NCI-H1105 (cell line): Measurements from ENCODE around the gene ABCD3.
"Not testable (repeated sequence)": the region's sequence is repeated elsewhere in the genome, so short reads cannot be mapped to it uniquely, and the experiment has no call there.

Source experiments
- DNase-seq: peaks from one replicate; lab custom pipeline; 2025; lab: John Stamatoyannopoulos, UW

The ABCD3 gene

GRCh38 chr1:94413311-94413710 is 4.9 kb upstream of the ABCD3 start:
- no peak for DNase-seq

- peak; percentile 15 for DNase-seq
Observed at GRCh38 chr1:94416901-94417727, 1.1 kb upstream of the ABCD3 start.

- no peak for DNase-seq
Observed at GRCh38 chr1:94417728-94417977, 536 bp upstream of the ABCD3 start.

GRCh38 chr1:94418664-94419655 is 771 bp downstream of the ABCD3 start:
- DNase-seq: peak; percentile 62

- no peak for DNase-seq
Observed at GRCh38 chr1:94422115-94422820, 4.1 kb downstream of the ABCD3 start.

GRCh38 chr1:94425821-94426484 is 7.8 kb downstream of the ABCD3 start:
- DNase-seq: no peak

- DNase-seq: not testable (repeated sequence)
Observed at GRCh38 chr1:94426485-94426870, 8.3 kb downstream of the ABCD3 start.

- no peak for DNase-seq
Observed at GRCh38 chr1:94428441-94428840, 10.3 kb downstream of the ABCD3 start.

GRCh38 chr1:94428927-94429528 is 10.8 kb downstream of the ABCD3 start:
- not testable (repeated sequence) for DNase-seq

GRCh38 chr1:94430066-94430465 is 11.9 kb downstream of the ABCD3 start:
- DNase-seq: not testable (repeated sequence)

- DNase-seq: no peak
Observed at GRCh38 chr1:94433866-94434265, 15.7 kb downstream of the ABCD3 start.

GRCh38 chr1:94434365-94435045 is 16.3 kb downstream of the ABCD3 start:
- DNase-seq: no peak

- DNase-seq: no peak
Observed at GRCh38 chr1:94438692-94439276, 20.6 kb downstream of the ABCD3 start.

GRCh38 chr1:94440088-94440487 is 21.9 kb downstream of the ABCD3 start:
- DNase-seq: no peak

- not testable (repeated sequence) for DNase-seq
Observed at GRCh38 chr1:94443067-94443466, 24.9 kb downstream of the ABCD3 start.

GRCh38 chr1:94444819-94445218 is 26.6 kb downstream of the ABCD3 start:
- not testable (repeated sequence) for DNase-seq

GRCh38 chr1:94445733-94446132 is 27.5 kb downstream of the ABCD3 start:
- DNase-seq: not testable (repeated sequence)

GRCh38 chr1:94446177-94446576 is 28.0 kb downstream of the ABCD3 start:
- DNase-seq: not testable (repeated sequence)

- not testable (repeated sequence) for DNase-seq
Observed at GRCh38 chr1:94448741-94449140, 30.6 kb downstream of the ABCD3 start.

- DNase-seq: no peak
Observed at GRCh38 chr1:94456736-94457135, 38.5 kb downstream of the ABCD3 start.
